H9 (cell line): Measurements from ENCODE around the gene MACIR. TPM values are rescaled to one million over a fixed set of nuclear protein-coding genes. Genes with fewer than 3 reads are reported as not detected.
A peak's percentile ranks its signal among the peaks of the same experiment; 100 is the strongest.

Experiments
- DNase-seq: peaks from one replicate; pipeline ENCODE4 v3.0.0-alpha.2; 2017
- H2AFZ ChIP-seq: one replicate; pipeline ENCODE4 v1.6.1; 2013; ENCODE audit warnings: mild to moderate bottlenecking, low read length, control low read depth, moderate library complexity
- H2AK5ac ChIP-seq: 2 replicates; pipeline ENCODE4 v1.6.1; 2013; ENCODE audit warnings: low read length, control low read depth, mixed read lengths; ENCODE audit not compliant: insufficient read length
- H2BK120ac ChIP-seq: one replicate; pipeline ENCODE4 v1.6.1; 2013; ENCODE audit warnings: low read depth, mild to moderate bottlenecking, low read length, control low read depth, inconsistent platforms; ENCODE audit not compliant: poor library complexity, severe bottlenecking
- H2BK12ac ChIP-seq: 2 replicates; pipeline ENCODE4 v1.6.1; 2013; ENCODE audit warnings: low read length, control low read depth, mixed read lengths, low read depth; ENCODE audit not compliant: insufficient read length
- H2BK15ac ChIP-seq: 2 replicates; pipeline ENCODE4 v1.6.1; 2013; ENCODE audit warnings: low read depth, low read length, control low read depth
- H2BK20ac ChIP-seq: one replicate; pipeline ENCODE4 v1.6.1; 2013; ENCODE audit warnings: low read depth, mild to moderate bottlenecking, low read length, control low read depth, inconsistent platforms; ENCODE audit not compliant: poor library complexity, severe bottlenecking
- H2BK5ac ChIP-seq: 2 replicates; pipeline ENCODE4 v1.6.1; 2013; ENCODE audit warnings: low read length, control low read depth, mixed read lengths; ENCODE audit not compliant: insufficient read length
- H3K14ac ChIP-seq: 2 replicates; pipeline ENCODE4 v1.6.1; 2013; ENCODE audit warnings: low read length, control low read depth; ENCODE audit not compliant: insufficient read depth
- H3K18ac ChIP-seq: 2 replicates; pipeline ENCODE4 v1.6.1; 2013; ENCODE audit warnings: low read depth, mild to moderate bottlenecking, mixed read lengths, low read length, control low read depth; ENCODE audit not compliant: insufficient read length
- H3K23ac ChIP-seq: 2 replicates; pipeline ENCODE4 v1.6.1; 2013; ENCODE audit warnings: low read length, control low read depth, mixed read lengths, low read depth; ENCODE audit not compliant: insufficient read length
- H3K23me2 ChIP-seq: 2 replicates; pipeline ENCODE4 v1.6.1; 2013; ENCODE audit warnings: low read depth, mild to moderate bottlenecking, mixed read lengths, low read length, control low read depth; ENCODE audit not compliant: insufficient read length, poor library complexity, severe bottlenecking
- H3K27ac ChIP-seq: 2 replicates; pipeline ENCODE4 v1.5.1; 2013; ENCODE audit warnings: low read length, control low read depth, mixed read lengths, low read depth; ENCODE audit not compliant: insufficient read length
- H3K27me3 ChIP-seq: 2 replicates; pipeline ENCODE4 v1.6.1; 2013; ENCODE audit warnings: low read length, control low read depth, inconsistent platforms; ENCODE audit not compliant: insufficient read depth
- H3K4ac ChIP-seq: 2 replicates; pipeline ENCODE4 v1.6.1; 2013; ENCODE audit warnings: low read depth, mild to moderate bottlenecking, control low read depth, inconsistent platforms, low read length, moderate library complexity
- H3K4me1 ChIP-seq: 2 replicates; pipeline ENCODE4 v1.6.1; 2013; ENCODE audit warnings: low read length, control low read depth, inconsistent platforms; ENCODE audit not compliant: insufficient read depth
- H3K4me2 ChIP-seq: 2 replicates; pipeline ENCODE4 v1.6.1; 2013; ENCODE audit warnings: low read length, control low read depth, mixed read lengths; ENCODE audit not compliant: insufficient read length, insufficient read depth
- H3K56ac ChIP-seq: 2 replicates; pipeline ENCODE4 v1.6.1; 2013; ENCODE audit warnings: low read depth, mild to moderate bottlenecking, mixed read lengths, low read length, control low read depth; ENCODE audit not compliant: insufficient read length
- H3K79me1 ChIP-seq: 2 replicates; pipeline ENCODE4 v1.6.1; 2013; ENCODE audit warnings: low read depth, mild to moderate bottlenecking, moderate library complexity, low read length, control low read depth, inconsistent platforms; ENCODE audit not compliant: insufficient read depth, poor library complexity, severe bottlenecking
- H3K79me2 ChIP-seq: 2 replicates; pipeline ENCODE4 v1.6.1; 2013; ENCODE audit warnings: low read length, control low read depth, inconsistent platforms; ENCODE audit not compliant: insufficient read depth
- H3K9ac ChIP-seq: 2 replicates; pipeline ENCODE4 v1.6.1; 2013; ENCODE audit warnings: low read length, control low read depth, mixed read lengths; ENCODE audit not compliant: insufficient read length; ENCODE audit errors: extremely low read depth
- H3K9me3 ChIP-seq: one replicate; pipeline ENCODE4 v1.6.1; 2013; ENCODE audit warnings: low read depth, low read length, inconsistent platforms; ENCODE audit not compliant: control insufficient read depth
- H3T11ph ChIP-seq: one replicate; pipeline ENCODE4 v1.6.1; 2013; ENCODE audit warnings: mild to moderate bottlenecking, low read length, control low read depth, inconsistent platforms
- H4K20me1 ChIP-seq: one replicate; pipeline ENCODE4 v1.6.1; 2013; ENCODE audit not compliant: control insufficient read depth, insufficient read length, insufficient read depth
- H4K5ac ChIP-seq: 2 replicates; pipeline ENCODE4 v1.6.1; 2013; ENCODE audit warnings: low read depth, mild to moderate bottlenecking, mixed read lengths, low read length, control low read depth; ENCODE audit not compliant: insufficient read length
- H4K8ac ChIP-seq: replicated peaks from 2 replicates; pipeline ENCODE4 v1.6.1; 2013; ENCODE audit warnings: low read length, control low read depth, mixed read lengths, low read depth; ENCODE audit not compliant: insufficient read length
- H4K91ac ChIP-seq: 2 replicates; pipeline ENCODE4 v1.6.1; 2013; ENCODE audit warnings: low read depth, mild to moderate bottlenecking, moderate library complexity, mixed read lengths, low read length, control low read depth; ENCODE audit not compliant: insufficient read length
- H3K27ac Mint-ChIP-seq, 3 experiments: 2 replicates in 2 of 3; 3 replicates in 1 of 3; pipeline ENCODE4 v1.8.0; 2020 to 2021; ENCODE audit warnings: mixed read lengths in 3 of 3, mild to moderate bottlenecking in 1 of 3, moderate library complexity in 1 of 3
- H3K27me3 Mint-ChIP-seq: 2 replicates; pipeline ENCODE4 v1.8.0; 2021; ENCODE audit warnings: low read depth, mild to moderate bottlenecking, moderate library complexity, mixed read lengths
- H3K36me3 Mint-ChIP-seq, 3 experiments: 2 replicates in 2 of 3; 3 replicates in 1 of 3; pipeline ENCODE4 v1.8.0; 2020 to 2021; ENCODE audit warnings: low read depth in 3 of 3, mixed read lengths in 3 of 3; ENCODE audit not compliant: insufficient read depth in 1 of 3
- H3K4me1 Mint-ChIP-seq, 2 experiments: 2 replicates each; pipeline ENCODE4 v1.8.0; 2020; ENCODE audit warnings: mixed read lengths in 2 of 2
- H3K4me3 Mint-ChIP-seq, 2 experiments: 2 replicates in 1 of 2; 3 replicates in 1 of 2; pipeline ENCODE4 v1.8.0; 2020 to 2021; ENCODE audit warnings: mild to moderate bottlenecking in 2 of 2, mixed read lengths in 2 of 2, moderate library complexity in 1 of 2
- H3K9me3 Mint-ChIP-seq, 2 experiments: 2 replicates in 1 of 2; 3 replicates in 1 of 2; pipeline ENCODE4 v1.8.0; 2020; ENCODE audit warnings: mild to moderate bottlenecking in 2 of 2, mixed read lengths in 2 of 2, moderate library complexity in 1 of 2
- WGBS: extraction: QIAGEN DNeasy Blood & Tissue Kit; methylation state at CpG from one replicate; pipeline ENCODE4 v1.1.7; 2013; ENCODE audit warnings: missing lambda C conversion rate, low lambda C conversion rate, mixed read lengths; ENCODE audit not compliant: insufficient read length; ENCODE audit errors: extremely low coverage; 5-methylcytosine and 5-hydroxymethylcytosine counted together
- total RNA-seq: library from RNA; stranded (reverse); gene quantifications from 2 replicates; pipeline ENCODE4 v1.2.1, GENCODE V29; 2021
- TF ChIP-seq, protein P1 (sequence below): fragments of 200-600 bp; sonication (generic); conservative IDR thresholded peaks from 3 replicates; pipeline ENCODE4 v1.8.0; 2021; ENCODE audit warnings: antibody characterized with exemption, mild to moderate bottlenecking

Gene MACIR
- total RNA-seq, 1 experiment from 2014 or later: 11.7 TPM

DNA sequence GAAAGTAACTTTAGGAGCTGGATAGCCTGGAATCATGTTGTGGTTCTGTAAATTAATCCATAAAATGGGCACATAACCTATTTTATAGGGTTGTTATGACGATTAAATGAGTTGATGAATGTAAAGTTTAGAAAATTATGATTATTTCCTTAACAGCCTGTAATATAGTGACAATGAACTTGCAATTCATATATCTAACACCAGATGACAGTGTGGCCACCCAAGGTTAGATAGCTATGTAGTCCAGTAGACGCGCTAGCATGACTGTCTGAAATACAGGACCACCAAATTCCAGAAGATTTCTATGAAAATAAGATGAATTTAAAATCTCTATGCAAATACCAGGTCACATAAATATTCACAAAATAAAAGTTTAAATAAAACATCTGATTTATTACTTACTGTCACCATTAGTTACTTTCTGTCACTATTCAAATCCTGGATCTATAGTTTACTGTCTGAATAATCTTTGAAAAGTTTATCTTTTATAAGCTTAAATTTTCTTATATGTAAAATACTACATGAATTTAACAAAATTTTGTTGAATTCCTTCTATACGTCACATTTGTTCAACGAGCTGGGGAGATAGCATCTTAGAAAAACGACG lies 26.1 kb upstream of the MACIR start:
- no peaks in the 10 kb centered on the region for H4K20me1 ChIP-seq
- H3K18ac ChIP-seq: no peak overlapping the region
- no peaks in the 10 kb centered on the region for H3K23me2 ChIP-seq
- H4K8ac ChIP-seq: no peak overlapping the region
- Mint-ChIP-seq H3K4me1 (no peaks in the 10 kb centered on the region), H3K36me3 (no peaks in the 10 kb centered on the region), H3K27ac (no peak overlapping the region), H3K4me3 (no peak overlapping the region), H3K27me3 (no peaks in the 10 kb centered on the region; the same call in 1 of the 2 replicates), H3K9me3 (no peaks in the 10 kb centered on the region)
- no peak overlapping the region for H3K23ac ChIP-seq
- no peak overlapping the region for H3K4me2 ChIP-seq
- no peak overlapping the region for H3K56ac ChIP-seq
- H3K4ac ChIP-seq: no peak overlapping the region
- H3K79me1 ChIP-seq: no peaks in the 10 kb centered on the region
- no peak overlapping the region for H2AK5ac ChIP-seq
- H2BK20ac ChIP-seq: no peak overlapping the region
- no peak overlapping the region for H3K27ac ChIP-seq
- no peaks in the 10 kb centered on the region for H3K79me2 ChIP-seq
- no peaks in the 10 kb centered on the region for H3K9me3 ChIP-seq
- H3T11ph ChIP-seq: no peak overlapping the region
- no peaks in the 10 kb centered on the region for H3K4me1 ChIP-seq
- no peak overlapping the region for H2BK120ac ChIP-seq
- H3K9ac ChIP-seq: no peak overlapping the region
- no peak overlapping the region for H3K14ac ChIP-seq
- no peak overlapping the region for H2AFZ ChIP-seq
- no peak overlapping the region for H2BK5ac ChIP-seq
- no peak overlapping the region for H4K5ac ChIP-seq
- no peaks in the 10 kb centered on the region for H3K27me3 ChIP-seq
- WGBS: no CpG with 5 or more reads among the region's 7 CpGs
- DNase-seq: no peak
- no peak overlapping the region for H2BK12ac ChIP-seq
- TF ChIP-seq, protein P1, sequence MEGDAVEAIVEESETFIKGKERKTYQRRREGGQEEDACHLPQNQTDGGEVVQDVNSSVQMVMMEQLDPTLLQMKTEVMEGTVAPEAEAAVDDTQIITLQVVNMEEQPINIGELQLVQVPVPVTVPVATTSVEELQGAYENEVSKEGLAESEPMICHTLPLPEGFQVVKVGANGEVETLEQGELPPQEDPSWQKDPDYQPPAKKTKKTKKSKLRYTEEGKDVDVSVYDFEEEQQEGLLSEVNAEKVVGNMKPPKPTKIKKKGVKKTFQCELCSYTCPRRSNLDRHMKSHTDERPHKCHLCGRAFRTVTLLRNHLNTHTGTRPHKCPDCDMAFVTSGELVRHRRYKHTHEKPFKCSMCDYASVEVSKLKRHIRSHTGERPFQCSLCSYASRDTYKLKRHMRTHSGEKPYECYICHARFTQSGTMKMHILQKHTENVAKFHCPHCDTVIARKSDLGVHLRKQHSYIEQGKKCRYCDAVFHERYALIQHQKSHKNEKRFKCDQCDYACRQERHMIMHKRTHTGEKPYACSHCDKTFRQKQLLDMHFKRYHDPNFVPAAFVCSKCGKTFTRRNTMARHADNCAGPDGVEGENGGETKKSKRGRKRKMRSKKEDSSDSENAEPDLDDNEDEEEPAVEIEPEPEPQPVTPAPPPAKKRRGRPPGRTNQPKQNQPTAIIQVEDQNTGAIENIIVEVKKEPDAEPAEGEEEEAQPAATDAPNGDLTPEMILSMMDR: peak; percentile 82
- H2BK15ac ChIP-seq: no peak overlapping the region
- no peak overlapping the region for H4K91ac ChIP-seq
